Measurements from ENCODE around the gene PSKH1. TPM values are rescaled to one million over a fixed set of nuclear protein-coding genes. Genes with fewer than 3 reads are reported as not detected.
A peak's percentile ranks its signal among the peaks of the same experiment; 100 is the strongest.

Gene PSKH1
- total RNA-seq, result 10 to 100 TPM; 11.8 to 32.9 TPM
- 10 to 100 TPM; 17.9 to 24.5 TPM for polyA plus RNA-seq
- long read RNA-seq, donor 1, transcript PSKH1-201 (3 exons, 3,481 nt), result major isoform, 8 of 16 reads
- long read RNA-seq, donor 1, partial matches to known transcripts, result 5 of 16 reads
- long read RNA-seq, donor 1, other reads (novel, unspliced or antisense), result 0 of 16 reads
- long read RNA-seq, donor 2, partial matches to known transcripts, result 0 of 7 reads
- long read RNA-seq, donor 2, other reads (novel, unspliced or antisense), result 0 of 7 reads
- long read RNA-seq, donor 3, partial matches to known transcripts, result 0 of 1 reads
- long read RNA-seq, donor 3, other reads (novel, unspliced or antisense), result 0 of 1 reads
- long read RNA-seq, donor 4, partial matches to known transcripts, result 0 of 3 reads
- long read RNA-seq, donor 4, other reads (novel, unspliced or antisense), result 0 of 3 reads
- long read RNA-seq, donor 5, transcript PSKH1-202 (2 exons, 1,509 nt), result major isoform, 6 of 10 reads
- long read RNA-seq, donor 5, partial matches to known transcripts, result 0 of 10 reads
- long read RNA-seq, donor 5, other reads (novel, unspliced or antisense), result 0 of 10 reads

DNA sequence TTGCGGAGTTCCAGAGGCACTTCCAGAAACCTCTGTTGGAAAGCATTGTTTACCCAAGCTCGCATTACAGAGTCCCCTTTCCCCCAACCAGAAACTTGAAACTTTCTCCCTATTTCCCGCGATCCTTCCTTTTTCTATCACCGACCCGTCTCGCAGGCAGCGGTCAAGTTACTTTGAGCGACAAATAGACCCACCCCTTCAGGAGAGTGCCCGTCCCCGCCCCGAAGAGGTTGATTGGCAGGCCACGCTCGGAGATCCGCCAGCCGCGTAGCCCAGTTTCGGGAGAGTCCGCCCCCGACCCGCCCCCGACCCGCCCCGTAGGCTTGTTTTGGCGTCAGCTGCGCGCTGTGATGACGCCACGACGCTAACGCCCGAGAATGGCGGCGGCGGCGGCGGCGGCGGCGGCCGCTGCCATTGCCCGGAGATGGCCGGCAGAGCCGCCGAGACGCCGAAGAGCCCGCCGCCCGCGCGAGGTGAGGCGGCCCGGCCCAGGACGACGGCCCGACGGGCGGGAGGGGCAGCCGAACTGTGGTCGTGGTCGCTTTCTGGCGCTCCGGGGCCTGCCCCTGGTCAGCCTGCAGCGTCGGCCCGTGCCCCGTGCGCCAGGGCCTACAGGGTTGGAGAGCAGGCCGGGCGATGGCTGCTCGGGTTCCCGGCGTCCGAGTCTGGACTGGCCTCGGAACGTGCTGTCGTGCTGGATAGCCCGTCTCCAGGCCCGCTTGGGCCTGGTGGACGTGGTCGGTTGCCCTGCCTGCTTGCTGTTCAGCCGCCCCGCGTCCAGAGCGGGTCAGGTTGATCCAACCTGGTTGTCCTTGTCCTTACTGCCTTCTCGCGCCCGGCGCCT is at the start of gene PSKH1:
PSKH1 (plus strand) TSS at position 356 of the 844 bp plus-strand sequence. CDS start 15,496 bp downstream, outside the sequence.
- DNase-seq (peak; percentile 98), ATAC-seq (ENCODE audit: insufficient read depth, low FRiP score) (peak; percentile 95)
- Histone ChIP-seq H3K9me3 (ENCODE audit: control insufficient read depth in 4 of 4, insufficient read depth in 3 of 4, low read length in 3 of 4) (no peaks in the 10 kb centered on the region), H3K27ac (ENCODE audit: low read depth in 1 of 2, low read length in 1 of 2) (peak within 1 kb of the TSS; percentile 95 to 100), H3K36me3 (ENCODE audit: control insufficient read depth in 4 of 4, insufficient read depth in 4 of 4, low read length in 4 of 4) (no peaks in the 10 kb centered on the region), H3K27me3 (ENCODE audit: control insufficient read depth in 3 of 3, insufficient read depth in 3 of 3, low read length in 2 of 3) (no peaks in the 10 kb centered on the region), H3K4me1 (ENCODE audit: control insufficient read depth in 5 of 5, insufficient read depth in 5 of 5, low read length in 5 of 5) (peaks cover 7 to 17% (median 8%) of the 10 kb centered on the region in 5 donors), H3K4me3 (peak within 1 kb of the TSS; percentile 82), H3K9ac (ENCODE audit: insufficient read depth in 1 of 2, low read length in 2 of 2) (peak within 1 kb of the TSS; percentile 94 to 95)
- 0 to 1% methylated on average over 49 to 90 of the region's 90 CpGs for WGBS, 2 donors
- TF ChIP-seq, protein P1, sequence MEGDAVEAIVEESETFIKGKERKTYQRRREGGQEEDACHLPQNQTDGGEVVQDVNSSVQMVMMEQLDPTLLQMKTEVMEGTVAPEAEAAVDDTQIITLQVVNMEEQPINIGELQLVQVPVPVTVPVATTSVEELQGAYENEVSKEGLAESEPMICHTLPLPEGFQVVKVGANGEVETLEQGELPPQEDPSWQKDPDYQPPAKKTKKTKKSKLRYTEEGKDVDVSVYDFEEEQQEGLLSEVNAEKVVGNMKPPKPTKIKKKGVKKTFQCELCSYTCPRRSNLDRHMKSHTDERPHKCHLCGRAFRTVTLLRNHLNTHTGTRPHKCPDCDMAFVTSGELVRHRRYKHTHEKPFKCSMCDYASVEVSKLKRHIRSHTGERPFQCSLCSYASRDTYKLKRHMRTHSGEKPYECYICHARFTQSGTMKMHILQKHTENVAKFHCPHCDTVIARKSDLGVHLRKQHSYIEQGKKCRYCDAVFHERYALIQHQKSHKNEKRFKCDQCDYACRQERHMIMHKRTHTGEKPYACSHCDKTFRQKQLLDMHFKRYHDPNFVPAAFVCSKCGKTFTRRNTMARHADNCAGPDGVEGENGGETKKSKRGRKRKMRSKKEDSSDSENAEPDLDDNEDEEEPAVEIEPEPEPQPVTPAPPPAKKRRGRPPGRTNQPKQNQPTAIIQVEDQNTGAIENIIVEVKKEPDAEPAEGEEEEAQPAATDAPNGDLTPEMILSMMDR (IDR thresholded peaks at IDR 0.05; ENCODE audit: control extremely low read depth, extremely low read depth), result no peak

DNA sequence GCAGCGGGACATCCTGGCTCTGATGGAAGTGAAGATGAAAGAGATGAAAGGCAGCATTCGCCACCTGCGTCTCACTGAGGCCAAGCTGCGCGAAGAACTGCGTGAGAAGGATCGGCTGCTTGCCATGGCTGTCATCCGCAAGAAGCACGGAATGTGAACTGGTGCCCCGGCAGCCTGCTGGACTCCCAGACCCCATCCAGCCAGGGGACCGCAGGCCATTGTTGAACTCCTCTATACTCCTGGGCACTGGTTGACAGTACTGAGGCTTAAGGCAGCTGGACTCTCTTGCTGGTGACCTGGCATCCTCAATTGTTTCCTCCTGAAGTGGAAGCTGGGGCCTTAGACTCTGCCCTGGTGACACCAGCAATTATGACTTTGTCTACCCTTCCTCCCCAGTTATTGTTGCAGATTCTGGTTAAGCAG is 49.7 kb upstream of the PSKH1 start:
- TF ChIP-seq, protein P1 (IDR thresholded peaks at IDR 0.05; ENCODE audit: control extremely low read depth, extremely low read depth), result no peak
- Histone ChIP-seq H3K4me3 (peak overlapping the region; percentile 55), H3K27ac (ENCODE audit: low read depth in 1 of 2, low read length in 1 of 2) (peak overlapping the region; percentile 43 to 95), H3K9ac (ENCODE audit: insufficient read depth in 1 of 2, low read length in 2 of 2) (peak overlapping the region; percentile 34 to 77), H3K4me1 (ENCODE audit: control insufficient read depth in 5 of 5, insufficient read depth in 5 of 5, low read length in 5 of 5) (peaks cover 20 to 45% (median 22%) of the 10 kb centered on the region in 5 donors), H3K9me3 (ENCODE audit: control insufficient read depth in 4 of 4, insufficient read depth in 3 of 4, low read length in 3 of 4) (no peaks in the 10 kb centered on the region), H3K36me3 (ENCODE audit: control insufficient read depth in 4 of 4, insufficient read depth in 4 of 4, low read length in 4 of 4) (peaks cover 0 to 6% (median 1%) of the 10 kb centered on the region in 4 donors), H3K27me3 (ENCODE audit: control insufficient read depth in 3 of 3, insufficient read depth in 3 of 3, low read length in 2 of 3) (no peaks in the 10 kb centered on the region)
- WGBS, 2 donors, result 9 to 15% methylated on average over 11 of the region's 11 CpGs
- DNase-seq (peak in 1 of 3 donors; percentile 24), ATAC-seq (ENCODE audit: insufficient read depth, low FRiP score) (no peak)

DNA sequence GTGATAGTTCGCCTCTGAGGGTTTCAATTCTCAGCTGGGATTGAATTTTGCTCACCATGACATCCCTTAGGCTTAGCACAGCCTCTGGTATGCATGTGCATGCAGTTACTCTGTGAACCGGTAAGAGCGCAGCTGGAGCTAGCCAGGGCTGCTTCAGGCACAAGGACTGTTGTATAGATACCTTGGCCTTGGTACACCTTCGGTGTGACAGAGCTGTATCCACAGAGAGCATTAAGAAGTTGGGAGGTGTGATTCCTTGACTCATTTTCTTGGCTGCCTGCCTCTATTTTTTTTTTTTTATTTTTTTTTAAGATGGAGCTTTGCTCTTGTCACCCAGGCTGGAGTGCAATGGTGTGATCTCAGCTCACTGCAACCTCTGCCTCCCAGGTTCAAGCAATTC is 48.6 kb upstream of the PSKH1 start:
- TF ChIP-seq, protein P1 (IDR thresholded peaks at IDR 0.05; ENCODE audit: control extremely low read depth, extremely low read depth), result no peak
- peak overlapping the region; percentile 10 to 12 for H3K27ac ChIP-seq (ENCODE audit: low read depth in 1 of 2, low read length in 1 of 2)
- whole genome bisulfite sequencing, 2 donors, result 85 to 88% methylated on average over 4 of the region's 4 CpGs
- no peak overlapping the region for H3K9ac ChIP-seq (ENCODE audit: insufficient read depth in 1 of 2, low read length in 2 of 2)
- H3K36me3 ChIP-seq (ENCODE audit: control insufficient read depth in 4 of 4, insufficient read depth in 4 of 4, low read length in 4 of 4), result peaks cover 0 to 6% (median 1%) of the 10 kb centered on the region in 4 donors
- no peak for ATAC-seq (ENCODE audit: insufficient read depth, low FRiP score)
- no peak for DNase-seq
- H3K27me3 ChIP-seq (ENCODE audit: control insufficient read depth in 3 of 3, insufficient read depth in 3 of 3, low read length in 2 of 3), result no peaks in the 10 kb centered on the region
- no peak overlapping the region for H3K4me3 ChIP-seq
- H3K9me3 ChIP-seq (ENCODE audit: control insufficient read depth in 4 of 4, insufficient read depth in 3 of 4, low read length in 3 of 4), result no peaks in the 10 kb centered on the region
- H3K4me1 ChIP-seq (ENCODE audit: control insufficient read depth in 5 of 5, insufficient read depth in 5 of 5, low read length in 5 of 5), result peaks cover 20 to 45% (median 24%) of the 10 kb centered on the region in 5 donors

All from lung (tissue), 16 donors.